Loucy (cell line): ENCODE measurements around the gene RALGPS2.

Experiments
- H2AFZ ChIP-seq: fragments of 200-600 bp; sonication (generic); 2 replicates; pipeline ENCODE4 v1.6.0; 2016; ENCODE audit warnings: antibody characterized with exemption, mild to moderate bottlenecking, low read length, moderate library complexity
- H3F3A ChIP-seq: fragments of 200-600 bp; 2 replicates; pipeline ENCODE4 v1.6.0; 2016; ENCODE audit warnings: antibody characterized with exemption, low read depth, mild to moderate bottlenecking
- H3K27me3 ChIP-seq: fragments of 200-600 bp; sonication (generic); 2 replicates; pipeline ENCODE4 v1.6.1; 2014; ENCODE audit warnings: low read length, mild to moderate bottlenecking; ENCODE audit not compliant: insufficient read depth, poor library complexity, severe bottlenecking
- H3K36me3 ChIP-seq: fragments of 200-600 bp; sonication (generic); 2 replicates; pipeline ENCODE4 v1.6.1; 2016; ENCODE audit warnings: low read length; ENCODE audit not compliant: insufficient read depth
- H3K4me1 ChIP-seq: fragments of 200-600 bp; sonication (generic); 2 replicates; pipeline ENCODE4 v1.5.1; 2014; ENCODE audit warnings: low read length, mild to moderate bottlenecking; ENCODE audit not compliant: insufficient read depth, poor library complexity, severe bottlenecking
- H3K4me2 ChIP-seq: fragments of 200-600 bp; sonication (generic); 2 replicates; pipeline ENCODE4 v1.6.0; 2014; ENCODE audit warnings: antibody characterized with exemption, low read length, low read depth, mild to moderate bottlenecking; ENCODE audit not compliant: poor library complexity, severe bottlenecking
- H3K4me3 ChIP-seq: fragments of 200-600 bp; sonication (generic); 2 replicates; pipeline ENCODE4 v1.5.1; 2014; ENCODE audit warnings: low read length, mild to moderate bottlenecking, mixed read lengths; ENCODE audit not compliant: poor library complexity, severe bottlenecking
- H3K79me2 ChIP-seq: fragments of 200-600 bp; sonication (generic); 2 replicates; pipeline ENCODE4 v1.6.1; 2014; ENCODE audit warnings: low read length; ENCODE audit not compliant: insufficient read depth
- H3K9ac ChIP-seq: fragments of 200-600 bp; sonication (generic); 2 replicates; pipeline ENCODE4 v1.6.0; 2014; ENCODE audit warnings: mild to moderate bottlenecking, low read depth, low read length, moderate library complexity; ENCODE audit not compliant: poor library complexity, severe bottlenecking
- H3K9me2 ChIP-seq: fragments of 200-600 bp; sonication (generic); replicated peaks from 2 replicates; pipeline ENCODE4 v1.6.1; 2016; ENCODE audit warnings: low read depth, low read length, mixed read lengths
- H3K9me3 ChIP-seq: fragments of 200-600 bp; sonication (generic); 2 replicates; pipeline ENCODE4 v1.6.1; 2014; ENCODE audit warnings: mild to moderate bottlenecking, antibody characterized with exemption, low read length, low read depth; ENCODE audit not compliant: insufficient read depth
- H4K20me1 ChIP-seq: fragments of 200-600 bp; sonication (generic); 2 replicates; pipeline ENCODE4 v1.6.0; 2014; ENCODE audit warnings: antibody characterized with exemption, low read length, mild to moderate bottlenecking; ENCODE audit not compliant: insufficient read depth, poor library complexity, severe bottlenecking
- EZH2phosphoT487 ChIP-seq: fragments of 200-600 bp; IDR thresholded peaks from 2 replicates; pipeline ENCODE4 v1.6.1; 2018; ENCODE audit warnings: antibody characterized with exemption, mild to moderate bottlenecking, moderate library complexity, borderline replicate concordance
- TF ChIP-seq, protein P1 (sequence below): fragments of 200-600 bp; sonication (generic); conservative IDR thresholded peaks from 2 replicates; pipeline ENCODE4 v1.5.1; 2014; ENCODE audit warnings: mild to moderate bottlenecking, antibody characterized with exemption, low read length

RALGPS2 gene

DNA sequence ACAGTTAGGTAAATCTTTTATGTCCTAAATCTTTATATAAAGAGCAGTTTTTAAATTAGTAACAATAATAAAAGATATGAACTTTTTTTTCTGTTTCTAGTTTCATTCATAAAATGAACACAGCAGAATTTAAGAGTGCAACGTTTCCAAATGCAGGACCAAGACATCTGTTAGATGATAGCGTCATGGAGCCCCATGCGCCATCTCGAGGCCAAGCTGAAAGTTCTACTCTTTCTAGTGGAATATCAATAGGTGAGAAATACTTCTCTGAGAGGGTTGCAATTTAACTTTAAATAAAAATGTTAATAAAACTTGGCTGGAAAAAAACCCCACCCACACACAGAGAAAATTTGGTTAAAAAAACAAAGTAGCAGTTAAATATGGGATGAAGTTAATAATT, 160.8 kb downstream of the RALGPS2 start:
- Histone ChIP-seq H3K27me3 (no peaks in the 10 kb centered on the region), H3K36me3 (peaks cover 15% of the 10 kb centered on the region; the same call in 1 of the 2 replicates), H4K20me1 (no peaks in the 10 kb centered on the region), H3K4me2 (no peak overlapping the region), H2AFZ (no peak overlapping the region), H3F3A (no peaks in the 10 kb centered on the region), H3K79me2 (no peaks in the 10 kb centered on the region), H3K9ac (no peak overlapping the region), H3K4me1 (no peaks in the 10 kb centered on the region), H3K9me3 (no peaks in the 10 kb centered on the region), H3K4me3 (no peak overlapping the region), H3K9me2 (no peaks in the 10 kb centered on the region)
- TF ChIP-seq EZH2phosphoT487 = no peak
- TF ChIP-seq, protein P1, sequence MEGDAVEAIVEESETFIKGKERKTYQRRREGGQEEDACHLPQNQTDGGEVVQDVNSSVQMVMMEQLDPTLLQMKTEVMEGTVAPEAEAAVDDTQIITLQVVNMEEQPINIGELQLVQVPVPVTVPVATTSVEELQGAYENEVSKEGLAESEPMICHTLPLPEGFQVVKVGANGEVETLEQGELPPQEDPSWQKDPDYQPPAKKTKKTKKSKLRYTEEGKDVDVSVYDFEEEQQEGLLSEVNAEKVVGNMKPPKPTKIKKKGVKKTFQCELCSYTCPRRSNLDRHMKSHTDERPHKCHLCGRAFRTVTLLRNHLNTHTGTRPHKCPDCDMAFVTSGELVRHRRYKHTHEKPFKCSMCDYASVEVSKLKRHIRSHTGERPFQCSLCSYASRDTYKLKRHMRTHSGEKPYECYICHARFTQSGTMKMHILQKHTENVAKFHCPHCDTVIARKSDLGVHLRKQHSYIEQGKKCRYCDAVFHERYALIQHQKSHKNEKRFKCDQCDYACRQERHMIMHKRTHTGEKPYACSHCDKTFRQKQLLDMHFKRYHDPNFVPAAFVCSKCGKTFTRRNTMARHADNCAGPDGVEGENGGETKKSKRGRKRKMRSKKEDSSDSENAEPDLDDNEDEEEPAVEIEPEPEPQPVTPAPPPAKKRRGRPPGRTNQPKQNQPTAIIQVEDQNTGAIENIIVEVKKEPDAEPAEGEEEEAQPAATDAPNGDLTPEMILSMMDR = no peak

DNA sequence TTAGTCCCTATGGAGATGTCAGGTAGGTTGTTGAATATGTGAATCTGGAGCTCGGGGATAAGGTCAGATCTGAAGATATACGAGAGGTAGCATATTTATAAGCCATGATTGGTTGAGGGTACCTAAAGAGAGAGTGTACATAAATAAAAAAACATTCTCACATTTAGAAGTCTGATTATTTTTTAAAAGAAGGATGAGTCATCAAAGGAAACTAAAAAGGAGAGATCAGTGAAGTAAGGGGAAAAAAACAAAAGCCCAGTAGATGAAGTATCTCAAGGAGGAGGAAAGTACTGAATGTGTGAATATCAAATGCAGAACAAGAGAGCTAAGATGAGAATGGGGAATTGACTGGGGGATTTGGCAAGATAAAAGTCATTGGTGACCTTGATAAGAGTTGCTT, 161.5 kb downstream of the RALGPS2 start:
- Histone ChIP-seq H3F3A (no peaks in the 10 kb centered on the region), H3K4me1 (no peaks in the 10 kb centered on the region), H2AFZ (no peak overlapping the region), H3K79me2 (no peaks in the 10 kb centered on the region), H3K27me3 (no peaks in the 10 kb centered on the region), H3K9ac (no peak overlapping the region), H3K9me2 (no peaks in the 10 kb centered on the region), H4K20me1 (no peaks in the 10 kb centered on the region), H3K4me2 (no peak overlapping the region), H3K36me3 (peaks cover 15% of the 10 kb centered on the region; the same call in 1 of the 2 replicates), H3K4me3 (no peak overlapping the region), H3K9me3 (no peaks in the 10 kb centered on the region)
- TF ChIP-seq EZH2phosphoT487 = no peak
- TF ChIP-seq, protein P1 = no peak

DNA sequence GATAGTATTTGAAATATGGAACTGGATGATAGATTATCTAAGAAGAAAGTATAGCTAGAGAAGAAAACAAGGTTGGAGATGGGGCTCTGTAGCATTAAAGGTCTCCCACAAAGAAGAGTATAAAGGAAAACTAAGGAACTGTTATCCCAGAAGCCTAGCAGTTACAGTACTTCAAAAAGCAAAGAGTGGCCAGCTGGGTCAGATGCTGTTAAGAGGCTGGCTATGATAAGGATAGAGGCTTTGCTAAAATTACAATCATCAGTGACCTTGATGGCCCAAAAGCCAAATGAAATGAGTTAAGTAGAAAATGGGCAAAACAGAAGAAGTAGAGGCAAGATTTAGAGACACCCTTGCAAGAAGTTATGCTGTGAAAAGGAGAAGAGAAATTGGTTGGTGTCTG, 170.9 kb downstream of the RALGPS2 start:
- H3K36me3 ChIP-seq = 0 out of 2 replicates have a peak, but pooled peaks cover 9% of the 10 kb centered on the region
- no peaks in the 10 kb centered on the region for H4K20me1 ChIP-seq
- no peak overlapping the region for H3K4me3 ChIP-seq
- no peaks in the 10 kb centered on the region for H3K9me2 ChIP-seq
- H3F3A ChIP-seq = no peaks in the 10 kb centered on the region
- no peak overlapping the region for H3K4me2 ChIP-seq
- H3K4me1 ChIP-seq = no peaks in the 10 kb centered on the region
- H3K9ac ChIP-seq = no peak overlapping the region
- no peaks in the 10 kb centered on the region for H3K9me3 ChIP-seq
- no peaks in the 10 kb centered on the region for H3K27me3 ChIP-seq
- H3K79me2 ChIP-seq = no peaks in the 10 kb centered on the region
- no peak for TF ChIP-seq EZH2phosphoT487
- TF ChIP-seq, protein P1 = no peak
- no peak overlapping the region for H2AFZ ChIP-seq
